ENCODE results near the gene PUS1.

PUS1 gene

GRCh38 chr12:131987552-131987951, 58.5 kb downstream of the PUS1 start:
- no peak for TF ChIP-seq CTCF (conservative IDR thresholded peaks at IDR 0.05; ENCODE audit: low read depth, low read length)
- DNase-seq (ENCODE audit: low read depth): no peak
- no peak overlapping the region for H3K4me3 ChIP-seq (ENCODE audit: low read length)

GRCh38 chr12:131988054-131988796, 59.1 kb downstream of the PUS1 start:
- no peak for TF ChIP-seq CTCF (conservative IDR thresholded peaks at IDR 0.05; ENCODE audit: low read depth, low read length)
- no peak overlapping the region for H3K4me3 ChIP-seq (ENCODE audit: low read length)
- no peak for DNase-seq (ENCODE audit: low read depth)

- no peak overlapping the region for H3K4me3 ChIP-seq (ENCODE audit: low read length)
- no peak for TF ChIP-seq CTCF (conservative IDR thresholded peaks at IDR 0.05; ENCODE audit: low read depth, low read length)
- no peak for DNase-seq (ENCODE audit: low read depth)
Observed at GRCh38 chr12:131989021-131989420, 59.9 kb downstream of the PUS1 start.

- H3K4me3 ChIP-seq (ENCODE audit: low read length): no peak overlapping the region
- DNase-seq (ENCODE audit: low read depth): no peak
Observed at GRCh38 chr12:131990066-131990979, 61.2 kb downstream of the PUS1 start.

GRCh38 chr12:131990980-131991305, 61.9 kb downstream of the PUS1 start:
- no peak overlapping the region for H3K4me3 ChIP-seq (ENCODE audit: low read length)
- DNase-seq (ENCODE audit: low read depth): no peak
- TF ChIP-seq CTCF (conservative IDR thresholded peaks at IDR 0.05; ENCODE audit: low read depth, low read length): no peak

More at GRCh38 chr12:131990066-131990979, 61.2 kb downstream of the PUS1 start:
- TF ChIP-seq CTCF (conservative IDR thresholded peaks at IDR 0.05; ENCODE audit: low read depth, low read length): no peak

GRCh38 chr12:131991816-131992430, 62.8 kb downstream of the PUS1 start:
- TF ChIP-seq CTCF (conservative IDR thresholded peaks at IDR 0.05; ENCODE audit: low read depth, low read length): no peak
- no peak for DNase-seq (ENCODE audit: low read depth)
- H3K4me3 ChIP-seq (ENCODE audit: low read length): no peak overlapping the region

Measured in retinal pigment epithelial cell (primary cell).